Cardiac fibroblast (primary cell): ENCODE results near the gene PLEKHG4B.
"Not testable (repeated sequence)": the region's sequence is repeated elsewhere in the genome, so short reads cannot be mapped to it uniquely, and the experiment has no call there.

Experiments used
- DNase-seq, 2 donors: peaks; one replicate each; pipeline versions ENCODE4 v3.0.0 to v3.0.0-alpha.2; 2010; ENCODE audit warnings: low read depth in 2 of 2
- H3K4me3 ChIP-seq, 2 donors: replicated peaks in 1 of 2; 1 replicate in 1 of 2; 2 replicates in 1 of 2; pipeline ENCODE4 v1.5.1; 2011; ENCODE audit warnings: low read depth in 2 of 2, low read length in 2 of 2, mild to moderate bottlenecking in 2 of 2, moderate library complexity in 1 of 2
- TF ChIP-seq, protein P1 (sequence below): IDR thresholded peaks from one replicate; pipeline ENCODE4 v1.5.1; 2011; ENCODE audit warnings: low read depth, mild to moderate bottlenecking, low read length, inconsistent platforms

Gene PLEKHG4B

DNA sequence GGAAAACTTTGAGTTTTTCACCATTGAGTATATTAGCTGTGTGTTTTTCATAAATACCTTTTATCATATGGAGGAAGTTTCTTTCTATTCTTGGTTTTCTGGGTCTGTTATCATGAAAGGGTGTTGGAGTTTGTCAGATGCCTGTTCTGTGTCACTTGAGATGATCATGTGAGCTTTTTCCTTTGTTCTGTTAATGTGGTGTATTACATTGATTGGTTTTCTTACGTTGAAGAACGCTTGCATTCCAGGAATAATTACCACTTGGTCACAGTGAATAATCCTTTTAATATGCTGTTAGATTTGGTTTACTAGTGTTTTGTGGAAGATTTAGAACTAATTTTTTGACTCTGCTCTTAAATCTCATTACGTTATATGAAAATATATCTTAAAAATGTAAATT, 7.8 kb downstream of the PLEKHG4B start:
- TF ChIP-seq, protein P1, sequence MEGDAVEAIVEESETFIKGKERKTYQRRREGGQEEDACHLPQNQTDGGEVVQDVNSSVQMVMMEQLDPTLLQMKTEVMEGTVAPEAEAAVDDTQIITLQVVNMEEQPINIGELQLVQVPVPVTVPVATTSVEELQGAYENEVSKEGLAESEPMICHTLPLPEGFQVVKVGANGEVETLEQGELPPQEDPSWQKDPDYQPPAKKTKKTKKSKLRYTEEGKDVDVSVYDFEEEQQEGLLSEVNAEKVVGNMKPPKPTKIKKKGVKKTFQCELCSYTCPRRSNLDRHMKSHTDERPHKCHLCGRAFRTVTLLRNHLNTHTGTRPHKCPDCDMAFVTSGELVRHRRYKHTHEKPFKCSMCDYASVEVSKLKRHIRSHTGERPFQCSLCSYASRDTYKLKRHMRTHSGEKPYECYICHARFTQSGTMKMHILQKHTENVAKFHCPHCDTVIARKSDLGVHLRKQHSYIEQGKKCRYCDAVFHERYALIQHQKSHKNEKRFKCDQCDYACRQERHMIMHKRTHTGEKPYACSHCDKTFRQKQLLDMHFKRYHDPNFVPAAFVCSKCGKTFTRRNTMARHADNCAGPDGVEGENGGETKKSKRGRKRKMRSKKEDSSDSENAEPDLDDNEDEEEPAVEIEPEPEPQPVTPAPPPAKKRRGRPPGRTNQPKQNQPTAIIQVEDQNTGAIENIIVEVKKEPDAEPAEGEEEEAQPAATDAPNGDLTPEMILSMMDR, result no peak
- H3K4me3 ChIP-seq, result no peak overlapping the region
- no peak for DNase-seq

GRCh38 chr5:102411-103043, 10.6 kb downstream of the PLEKHG4B start:
- no peak overlapping the region for H3K4me3 ChIP-seq
- peak in 1 of 2 donors; percentile 24 for DNase-seq
- TF ChIP-seq, protein P1, result no peak

DNA sequence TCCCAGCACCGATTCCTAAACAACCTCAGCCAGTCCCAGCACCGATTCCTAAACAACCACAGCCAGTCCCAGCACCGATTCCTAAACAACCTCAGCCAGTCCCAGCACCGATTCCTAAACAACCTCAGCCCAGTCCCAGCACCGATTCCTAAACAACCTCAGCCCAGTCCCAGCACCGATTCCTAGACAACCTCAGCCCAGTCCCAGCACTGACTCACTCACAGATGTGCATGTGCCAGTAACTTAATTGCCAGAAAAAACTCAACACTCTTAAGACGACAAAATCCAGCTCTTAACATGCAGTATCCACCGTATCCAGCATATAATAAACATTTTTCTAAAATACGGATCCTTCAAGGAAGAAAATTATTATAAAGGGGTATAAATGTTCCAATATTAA, 12.1 kb downstream of the PLEKHG4B start:
- DNase-seq, result peak; percentile 13 to 50
- not testable (repeated sequence) for H3K4me3 ChIP-seq

GRCh38 chr5:104778-105296, 12.9 kb downstream of the PLEKHG4B start:
- DNase-seq, result no peak
- H3K4me3 ChIP-seq, result no peak overlapping the region
- TF ChIP-seq, protein P1, result no peak

GRCh38 chr5:105504-106070, 13.6 kb downstream of the PLEKHG4B start:
- TF ChIP-seq, protein P1, result no peak
- no peak overlapping the region for H3K4me3 ChIP-seq
- DNase-seq, result no peak

DNA sequence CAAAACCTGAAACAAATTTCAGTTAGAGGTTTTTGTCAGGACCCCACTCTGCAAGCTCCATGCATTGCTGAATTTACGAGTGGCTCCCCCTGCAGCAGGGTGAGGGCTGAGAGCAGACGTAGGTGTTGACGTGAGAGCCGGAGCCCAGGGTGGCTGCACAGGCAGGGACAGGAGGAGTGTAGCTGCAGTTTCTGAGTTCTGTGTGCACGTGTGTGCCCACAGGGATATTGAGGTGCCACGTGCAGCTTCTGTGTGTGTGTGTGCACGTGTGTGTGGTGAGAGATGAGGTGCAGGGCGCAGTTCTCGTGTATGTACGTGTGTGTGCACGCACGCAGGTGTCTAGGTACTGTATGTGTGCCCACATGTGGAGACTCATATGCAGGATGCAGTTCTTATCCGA, 14.6 kb downstream of the PLEKHG4B start:
- TF ChIP-seq, protein P1, result no peak
- no peak for DNase-seq
- H3K4me3 ChIP-seq, result no peak overlapping the region

DNA sequence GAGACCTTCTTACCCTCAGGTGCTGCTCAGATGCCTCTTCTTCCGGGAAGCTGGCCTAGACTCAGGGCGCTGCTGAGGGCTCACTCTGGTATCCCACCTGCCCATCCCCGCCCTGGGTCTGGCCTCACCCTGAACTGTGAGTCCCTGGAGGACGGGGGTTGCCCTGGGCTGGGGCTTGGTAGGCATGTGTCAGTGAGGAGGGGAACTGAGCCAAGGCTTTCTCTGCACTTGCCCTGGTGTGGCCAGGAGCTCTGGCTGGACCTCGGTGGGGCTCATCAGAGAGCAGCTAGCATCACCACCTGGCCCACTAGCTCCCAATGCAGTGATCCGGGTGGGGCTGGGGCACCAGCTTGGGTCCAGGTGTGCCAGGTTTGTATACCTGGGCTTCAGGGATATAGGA, 15.6 kb downstream of the PLEKHG4B start:
- no peak for DNase-seq
- H3K4me3 ChIP-seq, result no peak overlapping the region
- TF ChIP-seq, protein P1, result no peak
